ENCODE measurements around the gene SH3BP2. TPM values are rescaled to one million over a fixed set of nuclear protein-coding genes. Genes with fewer than 3 reads are reported as not detected.

Gene SH3BP2, protein sequence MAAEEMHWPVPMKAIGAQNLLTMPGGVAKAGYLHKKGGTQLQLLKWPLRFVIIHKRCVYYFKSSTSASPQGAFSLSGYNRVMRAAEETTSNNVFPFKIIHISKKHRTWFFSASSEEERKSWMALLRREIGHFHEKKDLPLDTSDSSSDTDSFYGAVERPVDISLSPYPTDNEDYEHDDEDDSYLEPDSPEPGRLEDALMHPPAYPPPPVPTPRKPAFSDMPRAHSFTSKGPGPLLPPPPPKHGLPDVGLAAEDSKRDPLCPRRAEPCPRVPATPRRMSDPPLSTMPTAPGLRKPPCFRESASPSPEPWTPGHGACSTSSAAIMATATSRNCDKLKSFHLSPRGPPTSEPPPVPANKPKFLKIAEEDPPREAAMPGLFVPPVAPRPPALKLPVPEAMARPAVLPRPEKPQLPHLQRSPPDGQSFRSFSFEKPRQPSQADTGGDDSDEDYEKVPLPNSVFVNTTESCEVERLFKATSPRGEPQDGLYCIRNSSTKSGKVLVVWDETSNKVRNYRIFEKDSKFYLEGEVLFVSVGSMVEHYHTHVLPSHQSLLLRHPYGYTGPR
- total RNA-seq, result 100 to 1,000 TPM in 1 of 4 donors, 10 to 100 TPM in 3; 26.2 to 109 (median 66.0) TPM

DNA sequence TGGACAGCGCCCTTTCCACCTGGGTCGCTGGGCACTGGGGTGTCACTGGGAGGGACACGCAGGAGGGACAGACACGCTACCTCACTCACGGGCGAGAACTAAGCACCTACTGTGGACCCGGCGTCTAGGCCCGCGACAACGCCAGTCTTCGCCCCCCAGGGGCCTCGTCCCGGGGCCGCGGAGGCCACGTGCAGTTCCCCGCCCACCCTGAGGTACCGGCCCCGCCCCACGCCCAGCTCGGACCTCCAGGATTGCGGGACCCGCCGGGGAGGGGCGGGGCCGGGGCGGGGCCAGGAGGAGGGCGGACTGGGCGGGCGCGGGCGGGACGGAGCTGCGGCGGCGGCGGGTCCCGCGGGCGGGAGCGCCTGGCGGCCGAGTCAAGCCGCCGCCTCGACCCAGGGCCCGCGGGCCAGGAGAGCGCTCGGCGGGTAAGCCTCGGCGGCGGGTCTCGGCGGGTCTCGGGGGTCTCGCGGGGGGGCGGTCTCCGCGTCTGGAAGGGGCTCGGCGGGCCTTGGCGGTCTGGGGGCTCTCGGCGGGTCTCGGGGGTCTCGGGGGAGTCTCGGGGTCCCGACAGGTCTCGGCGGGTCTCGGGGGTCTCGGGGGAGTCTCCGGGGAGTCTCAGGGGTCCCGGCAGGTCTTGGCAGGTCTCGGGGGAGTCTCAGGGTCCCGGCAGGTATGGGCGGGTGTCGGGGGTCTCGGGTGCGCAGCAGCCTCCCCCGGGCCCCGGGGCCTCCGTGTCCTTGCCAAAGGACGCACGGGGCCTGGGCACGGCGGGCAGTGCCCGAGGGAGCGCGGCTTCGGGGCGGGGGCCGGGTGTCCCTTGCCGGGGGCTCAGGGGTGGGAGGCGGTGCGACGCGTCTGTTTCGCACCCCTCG lies at the start of gene SH3BP2:
SH3BP2 (plus strand) TSS at position 375 of the 875 bp plus-strand sequence. CDS start 27,533 bp downstream, outside the sequence.
- TF ChIP-seq, protein P1, sequence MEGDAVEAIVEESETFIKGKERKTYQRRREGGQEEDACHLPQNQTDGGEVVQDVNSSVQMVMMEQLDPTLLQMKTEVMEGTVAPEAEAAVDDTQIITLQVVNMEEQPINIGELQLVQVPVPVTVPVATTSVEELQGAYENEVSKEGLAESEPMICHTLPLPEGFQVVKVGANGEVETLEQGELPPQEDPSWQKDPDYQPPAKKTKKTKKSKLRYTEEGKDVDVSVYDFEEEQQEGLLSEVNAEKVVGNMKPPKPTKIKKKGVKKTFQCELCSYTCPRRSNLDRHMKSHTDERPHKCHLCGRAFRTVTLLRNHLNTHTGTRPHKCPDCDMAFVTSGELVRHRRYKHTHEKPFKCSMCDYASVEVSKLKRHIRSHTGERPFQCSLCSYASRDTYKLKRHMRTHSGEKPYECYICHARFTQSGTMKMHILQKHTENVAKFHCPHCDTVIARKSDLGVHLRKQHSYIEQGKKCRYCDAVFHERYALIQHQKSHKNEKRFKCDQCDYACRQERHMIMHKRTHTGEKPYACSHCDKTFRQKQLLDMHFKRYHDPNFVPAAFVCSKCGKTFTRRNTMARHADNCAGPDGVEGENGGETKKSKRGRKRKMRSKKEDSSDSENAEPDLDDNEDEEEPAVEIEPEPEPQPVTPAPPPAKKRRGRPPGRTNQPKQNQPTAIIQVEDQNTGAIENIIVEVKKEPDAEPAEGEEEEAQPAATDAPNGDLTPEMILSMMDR (IDR thresholded peaks at IDR 0.05), result no peak
- DNase-seq (ENCODE audit: low spot score), result peak; percentile 52
- ATAC-seq (ENCODE audit: low FRiP score), result peak; percentile 75

DNA sequence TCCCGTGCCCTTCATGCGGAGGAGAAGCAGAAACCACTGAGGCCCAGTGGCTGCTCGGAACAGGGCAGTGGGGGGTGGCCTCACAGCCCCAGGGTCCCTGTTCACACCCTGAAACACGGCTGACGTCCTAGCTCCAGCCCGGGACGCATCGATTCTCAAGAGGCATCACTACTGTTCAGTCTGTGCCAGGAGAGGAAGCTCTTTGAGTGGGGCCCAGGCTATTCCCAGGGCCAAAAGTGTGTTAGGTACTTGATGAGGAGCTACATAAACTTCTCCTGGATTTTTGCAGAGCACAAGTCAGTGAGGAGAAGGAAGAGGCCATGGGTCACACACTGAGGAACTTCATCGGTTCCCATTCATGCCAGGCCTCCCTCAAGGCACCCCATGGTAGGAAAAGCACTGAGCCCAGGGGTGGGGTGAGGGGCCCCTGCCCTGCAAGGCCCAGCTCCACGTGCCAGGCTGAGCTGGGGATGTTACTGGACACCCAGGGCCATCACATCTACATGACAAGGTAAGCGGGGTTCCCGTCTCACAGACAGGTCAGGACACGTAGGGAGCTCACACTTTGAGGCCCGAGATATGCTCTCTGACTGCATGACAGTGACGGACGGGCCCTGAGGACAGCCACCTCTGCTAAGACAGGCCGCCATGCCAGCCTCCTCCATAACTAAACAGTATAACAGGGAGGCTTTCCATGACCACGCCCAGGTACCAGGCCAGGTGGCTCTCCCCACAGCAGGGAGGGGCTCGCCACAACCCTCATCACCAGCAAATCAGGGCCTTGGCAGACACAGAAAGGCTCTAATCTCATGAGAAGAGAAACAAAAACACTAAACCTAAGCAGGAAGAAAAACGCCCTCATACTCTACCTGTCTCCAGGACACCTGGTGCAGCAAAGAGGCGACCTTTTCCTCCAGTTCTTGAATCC lies 49.1 kb upstream of the SH3BP2 start:
- DNase-seq (ENCODE audit: low spot score) (no peak), ATAC-seq (ENCODE audit: low FRiP score) (no peak)
- TF ChIP-seq, protein P1 (IDR thresholded peaks at IDR 0.05), result no peak

DNA sequence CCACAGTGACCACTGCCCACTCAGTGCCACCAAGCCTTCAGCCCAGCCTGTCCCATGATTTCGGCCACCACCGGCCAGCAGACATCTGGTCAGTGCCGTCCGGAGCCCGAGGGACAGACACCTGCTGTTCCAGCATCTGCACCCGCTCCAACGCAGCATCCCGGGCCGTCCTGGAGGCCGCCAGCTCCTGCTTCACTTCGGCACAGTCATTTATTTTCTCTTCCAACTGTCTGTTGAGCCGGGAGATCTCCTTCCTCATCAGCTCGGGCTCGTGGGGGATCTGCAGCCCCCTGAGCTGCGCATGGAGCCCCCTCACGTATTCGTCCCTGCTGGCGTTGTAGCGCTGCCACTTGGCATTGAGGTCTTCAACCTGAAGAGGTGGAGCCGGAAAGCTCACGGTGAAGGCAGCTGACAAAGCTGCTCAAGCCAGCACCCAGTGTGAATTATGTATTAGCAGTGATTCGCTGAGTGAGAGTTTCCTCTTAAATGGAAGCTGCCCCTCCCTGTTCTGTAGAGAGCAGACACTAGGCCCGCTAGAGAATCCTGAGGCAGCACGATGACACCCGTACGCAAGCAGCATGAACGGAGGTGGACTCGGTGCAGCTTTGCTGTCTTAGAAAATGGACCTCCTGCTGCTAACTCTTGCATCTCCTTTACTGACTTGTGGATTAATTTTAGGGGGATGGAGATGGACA lies 48.2 kb upstream of the SH3BP2 start:
- DNase-seq (ENCODE audit: low spot score) (no peak), ATAC-seq (ENCODE audit: low FRiP score) (no peak)
- TF ChIP-seq, protein P1 (IDR thresholded peaks at IDR 0.05), result no peak

DNA sequence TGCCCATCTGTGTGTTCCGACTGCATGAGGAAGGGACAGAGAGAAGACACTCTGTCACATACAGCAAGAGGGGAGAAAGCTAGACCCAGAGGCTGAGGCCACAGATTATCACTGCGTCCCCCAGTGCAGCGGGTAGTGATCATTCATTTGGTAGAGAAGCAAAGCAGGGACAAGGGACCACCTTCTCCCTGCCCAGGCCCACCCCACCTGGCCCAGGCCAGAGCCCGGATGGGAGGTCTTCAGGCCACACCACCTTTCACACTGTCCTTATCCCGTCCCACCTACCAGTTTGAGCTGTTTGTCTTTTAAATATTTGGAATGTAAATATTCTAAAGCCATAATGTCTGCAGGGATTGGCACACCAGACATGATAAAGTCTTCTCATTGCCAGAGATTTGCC lies 47.4 kb upstream of the SH3BP2 start:
- ATAC-seq (ENCODE audit: low FRiP score) (no peak), DNase-seq (ENCODE audit: low spot score) (no peak)
- TF ChIP-seq, protein P1 (IDR thresholded peaks at IDR 0.05), result no peak

DNA sequence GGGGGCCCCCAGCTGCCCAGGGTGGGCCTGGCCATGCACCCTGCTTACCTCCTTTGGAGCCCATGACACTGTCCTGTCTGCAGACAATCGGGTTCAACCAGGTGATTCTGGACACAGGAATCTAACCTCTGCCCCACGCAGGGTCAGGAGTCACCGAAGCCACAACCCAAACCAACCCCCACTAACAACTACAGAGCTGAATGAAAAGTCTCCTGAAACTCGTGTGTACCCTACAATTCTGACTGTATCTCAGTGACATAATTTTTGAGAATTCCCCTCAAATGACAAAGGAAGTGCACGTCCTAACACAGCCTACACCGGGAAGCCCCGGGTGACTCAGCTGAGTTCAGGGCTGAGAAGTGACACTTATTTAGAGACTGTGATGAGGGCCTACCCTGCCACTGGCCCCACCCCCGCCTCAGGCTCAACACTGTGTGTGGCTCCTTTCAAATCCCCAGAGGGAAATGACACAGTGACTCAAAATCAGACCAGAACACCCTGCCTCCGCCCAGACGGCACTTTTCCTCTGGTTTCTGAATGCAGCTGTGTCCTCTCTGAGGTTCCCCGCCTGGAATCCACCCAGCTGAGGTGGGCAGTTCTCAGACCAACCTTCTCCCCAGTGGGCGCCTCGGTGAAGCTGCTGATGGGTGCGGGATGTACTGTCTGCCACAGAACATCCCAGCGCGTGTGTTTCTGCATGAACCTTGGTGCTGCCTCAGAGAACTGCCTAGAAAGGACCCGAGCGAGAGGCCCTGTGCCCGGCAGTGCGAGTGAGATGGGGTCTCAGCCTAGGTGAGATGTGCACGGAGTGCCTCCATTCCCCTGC lies 46.7 kb upstream of the SH3BP2 start:
- TF ChIP-seq, protein P1 (IDR thresholded peaks at IDR 0.05), result no peak
- ATAC-seq (ENCODE audit: low FRiP score) (peak; percentile 59), DNase-seq (ENCODE audit: low spot score) (no peak)

Measured in omental fat pad (tissue), 4 donors.